Right lobe of liver (tissue), 4 donors: ENCODE results near the gene NRAP.

Source experiments
- CTCF ChIP-seq, 4 donors: fragments of 200-600 bp in 3 of 4; fragments of 450-650 bp in 1 of 4; IDR thresholded peaks; one replicate each; pipeline versions ENCODE4 v1.5.1 to v1.8.0; 2016 to 2022; ENCODE audit warnings: antibody characterized with exemption in 4 of 4, mild to moderate bottlenecking in 2 of 4
- POLR2A ChIP-seq: fragments of 450-650 bp; IDR thresholded peaks from one replicate; pipeline ENCODE4 v1.6.1; 2017; ENCODE audit warnings: antibody characterized with exemption, mild to moderate bottlenecking
- donor health status: DM: no; HTN: no; CAD: no.
- donor health status: DM: no; HTN: no; CAD: no.
- donor health status: DM: no; HTN: yes; CAD: no.

GRCh38 chr10:113712755-113713639, 49.2 kb upstream of the NRAP start:
- TF ChIP-seq CTCF (IDR thresholded peaks at IDR 0.05) (no peak), POLR2A (no peak)
